GM12801 (cell line): ENCODE data around the gene ZNF462.

Experiments used
- TF ChIP-seq, protein P1 (sequence below): IDR thresholded peaks from one replicate; pipeline ENCODE4 v1.5.1; 2011; ENCODE audit warnings: control low read depth; ENCODE audit not compliant: insufficient read length; ENCODE audit errors: extremely low read depth

ZNF462 gene

DNA sequence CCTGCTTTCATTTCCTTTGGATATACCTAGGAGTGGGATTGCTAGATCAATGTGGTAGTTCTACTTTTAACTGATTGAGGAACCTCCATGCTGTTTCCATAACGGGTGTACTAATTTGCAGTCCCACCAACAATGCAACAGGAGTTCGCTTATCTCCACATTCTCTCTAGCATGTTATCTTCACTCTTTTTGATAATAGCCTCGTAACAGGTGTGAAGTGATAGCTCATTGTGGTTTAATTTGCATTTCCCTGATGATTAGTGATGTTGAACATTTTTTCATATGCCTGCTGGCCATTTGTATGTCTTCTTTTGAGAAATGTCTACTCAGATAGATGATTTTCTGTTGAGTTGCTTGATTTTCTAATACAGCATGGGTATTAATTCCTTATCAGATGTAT is 142.2 kb downstream of the ZNF462 start:
- TF ChIP-seq, protein P1, sequence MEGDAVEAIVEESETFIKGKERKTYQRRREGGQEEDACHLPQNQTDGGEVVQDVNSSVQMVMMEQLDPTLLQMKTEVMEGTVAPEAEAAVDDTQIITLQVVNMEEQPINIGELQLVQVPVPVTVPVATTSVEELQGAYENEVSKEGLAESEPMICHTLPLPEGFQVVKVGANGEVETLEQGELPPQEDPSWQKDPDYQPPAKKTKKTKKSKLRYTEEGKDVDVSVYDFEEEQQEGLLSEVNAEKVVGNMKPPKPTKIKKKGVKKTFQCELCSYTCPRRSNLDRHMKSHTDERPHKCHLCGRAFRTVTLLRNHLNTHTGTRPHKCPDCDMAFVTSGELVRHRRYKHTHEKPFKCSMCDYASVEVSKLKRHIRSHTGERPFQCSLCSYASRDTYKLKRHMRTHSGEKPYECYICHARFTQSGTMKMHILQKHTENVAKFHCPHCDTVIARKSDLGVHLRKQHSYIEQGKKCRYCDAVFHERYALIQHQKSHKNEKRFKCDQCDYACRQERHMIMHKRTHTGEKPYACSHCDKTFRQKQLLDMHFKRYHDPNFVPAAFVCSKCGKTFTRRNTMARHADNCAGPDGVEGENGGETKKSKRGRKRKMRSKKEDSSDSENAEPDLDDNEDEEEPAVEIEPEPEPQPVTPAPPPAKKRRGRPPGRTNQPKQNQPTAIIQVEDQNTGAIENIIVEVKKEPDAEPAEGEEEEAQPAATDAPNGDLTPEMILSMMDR = no peak

DNA sequence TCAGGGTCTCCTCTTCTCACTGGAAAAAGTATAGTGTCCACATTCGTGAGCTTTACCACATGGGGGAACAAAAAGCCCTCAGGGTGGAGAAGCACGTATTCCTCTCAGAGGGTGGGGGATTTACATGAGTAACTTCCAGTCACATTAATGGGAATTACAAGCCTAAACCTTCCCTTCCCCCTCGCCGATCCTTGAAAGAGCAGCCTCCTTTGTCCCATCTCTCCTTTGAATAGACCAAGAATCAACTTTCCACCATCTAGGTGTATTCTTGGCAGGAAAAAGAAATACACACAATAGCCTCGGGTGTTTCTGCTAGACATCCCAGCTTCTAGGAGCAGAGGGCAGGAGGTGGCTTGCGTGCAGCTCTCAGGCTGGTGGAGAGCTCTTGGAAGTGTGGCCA is 144.4 kb downstream of the ZNF462 start:
- TF ChIP-seq, protein P1 = no peak

DNA sequence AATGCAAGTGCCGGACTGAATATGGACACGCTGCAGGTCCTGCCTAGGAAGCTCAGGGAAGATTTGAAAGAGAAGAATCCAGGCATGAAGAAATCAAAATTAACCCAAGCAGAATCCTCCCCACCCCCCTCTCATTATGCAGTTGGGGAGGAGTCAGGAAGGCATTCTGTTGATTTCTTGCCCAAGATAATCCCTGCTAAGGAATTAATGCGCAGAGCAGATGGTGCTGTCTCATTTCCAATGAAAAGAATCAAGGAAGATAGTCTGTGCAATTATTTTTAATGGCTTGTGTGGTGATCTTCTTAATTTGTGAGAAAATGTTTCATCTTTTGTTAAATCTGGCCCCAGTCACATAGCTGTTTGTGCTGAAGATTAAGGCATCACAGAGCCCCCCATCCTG is 145.0 kb downstream of the ZNF462 start:
- TF ChIP-seq, protein P1 = no peak

DNA sequence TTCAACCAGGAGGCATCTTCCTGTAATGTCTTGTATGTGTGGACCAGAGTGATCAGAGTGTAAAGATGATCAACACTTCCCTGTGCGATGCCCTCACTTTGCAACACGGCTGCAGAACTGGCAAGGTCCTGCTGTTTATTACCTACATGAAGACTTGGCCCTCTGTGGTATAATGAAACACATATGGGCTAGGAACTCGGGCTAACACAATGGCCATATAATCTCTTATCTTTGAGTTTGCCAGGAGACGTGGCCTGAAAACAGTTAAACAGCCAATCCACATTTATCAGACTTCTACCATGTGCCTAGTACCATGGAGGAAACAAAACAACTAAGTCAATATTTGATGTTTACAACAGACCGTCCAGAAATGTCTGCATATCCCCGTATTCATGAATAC is 145.5 kb downstream of the ZNF462 start:
- TF ChIP-seq, protein P1 = no peak

DNA sequence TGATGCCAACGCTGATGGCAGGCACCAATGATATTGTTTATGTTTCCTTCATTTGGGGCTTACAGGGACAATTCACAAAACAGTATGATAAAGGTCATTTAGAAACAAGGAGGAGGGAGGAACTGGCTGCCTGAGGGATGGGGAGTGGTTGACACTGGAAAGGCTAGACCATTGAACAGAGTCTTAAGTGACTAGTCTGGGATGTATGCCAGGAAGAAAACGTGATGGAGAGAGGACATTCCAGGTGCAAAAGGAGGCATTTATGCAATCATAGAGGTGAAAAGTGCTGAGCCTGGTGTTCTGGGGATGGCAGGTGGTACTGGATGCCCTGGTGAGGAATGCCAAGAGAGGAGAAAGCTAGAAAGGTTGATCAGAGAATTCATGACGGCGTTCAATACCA is 153.4 kb downstream of the ZNF462 start:
- TF ChIP-seq, protein P1 = no peak

DNA sequence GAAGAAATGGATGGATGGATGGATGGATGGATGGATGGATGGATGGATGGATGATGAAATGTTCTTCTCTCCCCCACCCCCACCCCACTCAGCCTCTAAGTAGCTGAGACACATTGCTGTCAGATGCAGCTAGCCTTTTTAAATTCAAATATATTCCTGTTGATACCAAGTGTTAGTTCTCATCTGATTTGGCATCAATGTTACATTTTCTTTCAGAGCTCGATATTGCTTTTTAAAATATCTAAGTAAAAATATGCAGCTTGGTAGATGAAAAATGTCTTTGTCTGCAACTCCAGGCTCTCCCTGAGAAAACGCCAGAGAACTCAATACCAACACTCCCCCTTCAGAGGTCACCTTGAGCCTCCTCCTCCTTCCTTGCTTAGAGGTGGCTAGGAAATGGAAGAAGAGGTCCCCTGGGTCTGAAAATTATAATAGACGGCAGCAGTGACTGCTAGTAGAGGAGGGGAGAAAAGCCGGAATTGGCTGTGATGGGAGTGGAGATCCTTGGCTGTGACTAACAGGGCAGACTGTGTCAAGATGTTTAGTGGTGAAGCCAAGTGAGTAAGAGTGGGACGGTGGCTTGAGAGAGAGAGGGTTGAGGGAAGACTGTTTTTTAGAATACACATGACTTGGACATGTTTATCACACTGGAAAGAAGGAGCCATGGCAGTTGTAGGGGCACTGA is 156.0 kb downstream of the ZNF462 start:
- TF ChIP-seq, protein P1 = no peak

DNA sequence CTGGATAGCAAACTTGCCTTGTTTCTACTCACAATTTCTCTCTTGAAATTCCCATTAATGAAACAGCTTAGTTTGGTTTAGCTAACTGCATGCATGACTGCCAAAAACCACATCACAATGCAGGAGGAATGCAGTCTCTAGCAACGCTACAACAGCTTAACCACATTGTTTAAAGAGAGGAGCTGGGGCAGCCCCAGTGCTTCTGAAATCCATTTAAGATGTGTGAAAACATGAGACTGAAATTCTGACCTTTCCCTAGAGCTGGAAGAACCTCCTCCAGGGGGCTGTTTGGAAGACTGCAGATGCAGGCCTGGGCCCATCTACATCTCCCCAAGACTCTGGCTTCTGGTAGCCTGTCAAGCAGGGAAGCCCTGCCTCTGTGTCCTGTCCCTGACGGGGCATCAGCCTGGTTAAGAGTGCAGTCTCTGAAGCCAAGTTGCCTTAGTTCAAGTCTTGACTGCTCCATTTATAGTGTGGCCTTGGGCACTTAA is 157.1 kb downstream of the ZNF462 start:
- TF ChIP-seq, protein P1 = no peak
